Cardiac septum (tissue), 1 donor: ENCODE measurements around the gene LCN9. TPM values are rescaled to one million over a fixed set of nuclear protein-coding genes. Genes with fewer than 3 reads are reported as not detected.
"Not testable (repeated sequence)": the region's sequence is repeated elsewhere in the genome, so short reads cannot be mapped to it uniquely, and the experiment has no call there.

Experiments used
- DNase-seq: peaks from one replicate; pipeline ENCODE4 v3.0.0-alpha.2; 2020; ENCODE audit warnings: low spot score
- intact Hi-C: fragments of 100-400 bp; cut with DNase I; formaldehyde crosslinking; loops from one replicate; pipeline ENCODE4 v1.14.0; 2022
- total RNA-seq: library from RNA; stranded (reverse); fragmentation: NEBNext Ultra II Directional; extraction: Animal tissue kit (Norgen Biotek cat#: 25700); gene quantifications from one replicate; pipeline ENCODE4 v1.2.1, GENCODE V29; 2021
- donor health status: DM: no; HTN: no; CAD: no.

The LCN9 gene
- total RNA-seq, 1 donor from 2014 or later = not detected

DNA sequence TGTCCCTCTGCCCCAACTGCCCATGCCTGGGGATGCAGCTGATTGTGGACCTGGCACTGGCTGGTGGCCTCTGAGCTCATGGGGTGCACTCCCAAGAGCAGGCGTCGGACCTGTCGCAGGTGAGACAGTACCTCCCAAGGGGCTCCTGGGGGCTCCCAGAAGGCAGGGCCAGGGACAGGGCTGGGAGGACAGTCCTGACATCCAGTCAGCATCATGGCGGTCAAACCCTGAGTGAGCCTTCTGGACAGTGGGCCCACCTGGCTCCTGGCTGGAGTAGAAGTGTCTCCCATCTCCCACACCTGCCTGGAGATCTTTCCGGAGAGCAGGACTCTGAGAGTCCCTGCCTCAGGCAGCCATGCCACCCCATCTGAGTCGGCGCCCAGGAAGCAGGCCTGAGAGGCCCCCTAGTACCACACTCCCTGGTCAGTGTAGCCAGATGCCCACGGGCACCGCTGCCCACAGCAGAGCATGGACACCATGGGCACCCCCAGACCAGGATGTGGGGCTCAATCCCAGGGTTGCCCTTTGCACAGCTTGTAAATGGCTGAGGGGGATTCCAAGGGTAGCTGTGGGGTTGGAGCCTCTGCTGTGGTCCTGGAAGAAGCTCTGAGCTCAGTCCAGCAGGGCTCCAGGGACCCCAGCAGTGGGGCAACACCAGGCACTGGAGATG is 6.6 kb downstream of the LCN9 start:
- peak; percentile 64 for DNase-seq
- intact Hi-C loops = no loop called here

DNA sequence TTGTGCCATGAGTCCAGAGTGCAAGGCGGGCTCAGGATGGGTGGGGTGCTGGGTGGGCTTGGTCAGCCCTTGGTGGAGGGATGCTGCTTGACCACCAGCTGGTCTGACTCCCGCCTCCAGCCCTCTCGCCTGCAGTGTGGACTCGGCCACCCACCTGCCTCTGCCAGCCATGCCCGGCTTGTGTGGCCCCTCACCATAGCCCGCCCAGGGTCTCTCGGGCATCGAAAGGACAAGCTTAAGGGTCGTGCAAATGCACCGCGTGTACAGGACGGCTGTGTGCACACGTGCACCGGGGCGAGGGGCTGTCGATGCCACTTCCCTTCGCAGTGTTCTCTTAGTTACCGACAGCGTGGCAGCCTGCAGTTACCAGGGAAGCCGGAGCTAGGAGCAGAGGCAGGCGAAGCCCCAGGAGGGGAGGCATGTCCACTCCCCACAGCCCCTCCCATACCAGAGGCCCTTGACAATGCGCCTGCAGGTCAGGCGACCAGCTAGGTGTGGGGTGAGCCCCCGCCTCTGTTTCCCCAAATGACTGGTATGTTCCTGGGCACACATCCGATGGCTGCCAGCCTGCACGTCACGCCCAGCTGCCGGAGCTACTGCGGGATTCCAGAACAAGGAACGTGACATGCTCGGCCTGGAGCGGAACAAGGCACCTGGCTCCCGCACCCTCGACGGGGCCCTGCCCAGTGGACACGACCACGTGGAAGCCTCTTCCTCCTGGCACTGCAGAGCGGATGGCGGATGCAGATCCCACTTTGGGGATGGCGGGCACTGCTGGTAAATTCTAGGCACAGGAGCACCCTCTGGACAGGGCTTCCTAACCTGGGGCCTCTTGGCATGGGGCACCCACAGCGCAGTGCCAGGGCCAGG is 7.8 kb downstream of the LCN9 start:
- peak; percentile 71 for DNase-seq
- intact Hi-C loops = no loop called here

DNA sequence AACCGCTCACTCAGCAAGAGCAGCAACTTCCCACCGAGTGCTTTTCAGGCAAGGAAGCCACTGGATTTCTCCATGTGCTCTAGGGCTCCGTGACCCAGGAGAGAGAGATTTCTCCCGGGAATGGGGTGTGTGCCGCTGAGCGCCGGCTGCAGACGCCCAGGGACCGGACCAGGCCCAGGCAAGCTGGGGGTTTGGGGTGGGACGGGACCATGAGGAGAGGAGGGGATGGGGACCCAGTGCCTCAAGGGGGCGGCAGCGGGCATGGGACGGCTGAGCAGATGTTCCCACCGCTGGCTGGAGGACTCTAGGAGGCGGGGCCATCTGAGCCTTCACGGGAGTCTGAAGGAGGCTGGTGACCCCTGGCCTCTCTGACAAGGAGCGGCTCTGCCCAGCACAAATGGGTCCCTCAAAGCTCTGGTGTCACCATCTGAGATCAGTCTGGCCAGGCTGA is 8.5 kb downstream of the LCN9 start:
- DNase-seq = no peak
- intact Hi-C loops = no loop called here

DNA sequence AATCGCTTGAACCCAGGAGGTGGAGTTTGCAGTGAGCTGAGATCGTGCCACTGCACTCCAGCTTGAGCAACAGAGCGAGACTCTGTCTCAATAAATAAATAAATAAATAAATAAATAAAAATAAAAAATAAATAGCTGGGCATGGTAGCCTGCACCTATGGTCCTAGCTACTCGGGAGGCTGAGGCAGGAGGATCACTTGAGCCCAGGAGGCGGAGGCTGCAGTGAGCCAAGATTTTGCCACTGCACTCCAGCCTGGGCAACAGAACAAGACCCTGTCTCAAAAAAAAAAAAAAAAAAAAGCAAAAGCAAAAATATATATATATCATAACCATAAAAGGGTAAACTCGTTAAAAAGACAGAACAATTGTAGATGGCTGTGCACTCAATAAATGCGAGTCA is 9.7 kb downstream of the LCN9 start:
- DNase-seq, intact Hi-C loops: not testable (repeated sequence)

DNA sequence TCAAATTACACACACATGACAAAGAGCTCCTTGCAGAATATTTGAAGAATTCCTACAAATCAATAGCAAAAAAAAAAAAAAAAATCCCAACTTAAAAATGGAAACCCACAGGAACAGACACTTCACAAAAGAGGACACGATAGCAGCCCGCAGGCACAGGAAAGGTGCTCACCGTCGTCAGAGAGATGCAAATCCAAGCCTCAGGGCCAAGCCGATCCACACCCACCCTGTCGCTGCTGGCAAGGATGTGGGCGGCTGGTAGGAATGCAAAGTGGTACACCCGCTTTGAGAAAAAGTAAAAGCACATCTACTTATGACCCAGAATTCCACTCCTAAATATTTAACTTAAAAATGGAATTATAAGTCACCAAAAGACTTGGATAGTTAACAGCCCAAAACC is 10.8 kb downstream of the LCN9 start:
- DNase-seq = no peak
- intact Hi-C loops = no loop called here

DNA sequence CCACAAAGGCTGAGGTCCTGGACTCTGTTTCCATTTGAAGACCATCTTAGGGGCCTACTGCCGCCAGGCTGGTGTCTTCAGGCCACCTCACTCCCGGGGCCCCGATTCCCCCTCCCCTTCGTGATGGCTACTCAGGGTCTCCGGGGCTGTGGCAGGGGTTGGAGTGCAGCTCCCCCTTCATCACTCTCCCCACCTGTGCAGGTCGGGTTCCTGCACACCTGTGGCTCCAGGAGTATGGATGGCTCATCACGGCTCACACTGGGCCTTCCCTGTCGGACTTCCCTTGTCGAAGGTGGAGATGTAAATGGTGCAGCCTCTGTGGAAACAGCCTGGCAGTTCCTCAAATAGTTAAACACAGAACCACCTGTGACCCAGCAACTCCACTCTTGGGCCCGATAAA is 11.9 kb downstream of the LCN9 start:
- intact Hi-C loops = no loop called here
- DNase-seq = no peak

DNA sequence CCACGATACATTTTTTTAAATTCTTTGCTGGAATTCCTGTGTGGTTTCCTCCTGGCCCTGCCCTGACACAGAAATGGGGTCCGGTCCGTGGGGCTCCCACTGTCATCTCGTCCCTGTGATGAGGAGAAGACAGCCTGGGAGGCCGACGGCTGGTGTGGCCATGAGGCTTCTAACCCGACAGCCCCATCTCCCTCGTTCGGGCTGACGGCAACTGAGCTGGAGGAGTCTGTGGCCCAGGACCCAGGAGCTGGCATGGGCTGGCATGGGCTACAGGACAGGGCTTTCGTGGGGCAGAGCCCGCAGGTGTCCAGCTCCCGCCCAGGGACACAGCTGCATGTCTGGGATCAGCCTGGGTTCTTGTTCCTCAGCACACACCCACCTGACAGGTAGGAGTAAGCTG is 13.8 kb downstream of the LCN9 start:
- intact Hi-C loops = no loop called here
- no peak for DNase-seq

DNA sequence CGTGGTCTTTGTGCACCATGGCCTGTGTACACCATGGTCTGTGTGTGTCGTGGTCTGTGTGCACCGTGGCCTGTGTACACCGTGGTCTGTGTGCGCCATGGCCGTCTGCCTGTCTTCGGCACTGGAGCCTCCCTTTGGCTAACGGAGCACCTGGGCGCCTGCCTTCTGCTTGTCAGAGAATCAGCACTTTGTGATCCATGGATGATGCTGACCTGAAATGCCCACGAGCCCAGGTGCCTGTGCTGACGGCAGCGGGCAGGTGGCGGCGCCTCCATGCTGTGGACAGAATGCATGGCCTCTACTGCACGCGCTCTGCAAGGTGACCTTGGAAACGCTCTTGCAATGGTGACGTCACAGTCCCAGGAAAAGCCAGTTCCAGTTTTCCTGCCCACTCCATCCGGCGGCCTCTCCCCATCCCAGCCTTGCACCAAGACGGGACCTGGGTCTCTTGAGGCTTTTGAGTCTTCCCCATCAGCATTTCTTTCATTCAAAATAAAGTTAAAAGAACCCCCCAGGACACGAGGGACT is 14.6 kb downstream of the LCN9 start:
- intact Hi-C loops = no loop called here
- DNase-seq = no peak

DNA sequence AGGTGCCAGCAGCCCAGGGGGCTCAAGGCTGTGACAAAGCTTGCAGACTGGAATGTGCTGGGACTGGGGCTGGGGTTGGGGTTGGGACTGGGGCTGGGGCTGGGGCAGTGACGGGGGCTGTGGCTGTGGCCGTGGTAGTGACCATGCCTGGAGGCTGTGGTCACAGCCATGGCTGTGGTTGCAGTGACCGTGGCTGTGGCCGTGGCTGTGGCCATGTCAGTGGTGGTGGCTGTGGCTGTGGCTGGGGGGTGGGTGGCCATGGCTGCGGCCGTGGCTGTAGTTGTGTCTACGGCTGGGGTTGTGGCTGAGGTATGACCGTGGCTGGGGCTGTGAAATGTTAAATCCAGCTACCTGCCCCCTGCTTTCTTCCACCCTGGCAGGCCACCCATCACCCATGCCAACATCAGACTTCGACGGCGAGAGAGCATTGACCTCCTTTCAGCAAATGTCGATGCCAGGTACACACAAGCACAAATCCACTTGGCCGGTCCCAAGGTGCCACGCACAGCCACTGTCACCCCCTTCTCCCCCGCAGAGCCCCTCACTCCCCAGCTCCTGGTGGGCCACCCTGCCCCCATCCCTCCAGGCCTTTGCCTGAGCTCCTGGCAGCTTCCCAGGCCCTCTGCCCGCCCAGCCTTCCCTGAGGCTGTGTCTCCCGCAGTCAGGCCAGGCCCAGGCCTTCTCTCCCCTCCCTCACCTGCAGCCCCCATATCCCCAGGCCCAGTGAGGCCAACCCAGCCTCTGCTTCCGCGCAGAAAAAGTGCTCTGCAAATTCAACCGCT is 15.3 kb downstream of the LCN9 start:
- intact Hi-C loops = no loop called here
- DNase-seq = no peak

DNA sequence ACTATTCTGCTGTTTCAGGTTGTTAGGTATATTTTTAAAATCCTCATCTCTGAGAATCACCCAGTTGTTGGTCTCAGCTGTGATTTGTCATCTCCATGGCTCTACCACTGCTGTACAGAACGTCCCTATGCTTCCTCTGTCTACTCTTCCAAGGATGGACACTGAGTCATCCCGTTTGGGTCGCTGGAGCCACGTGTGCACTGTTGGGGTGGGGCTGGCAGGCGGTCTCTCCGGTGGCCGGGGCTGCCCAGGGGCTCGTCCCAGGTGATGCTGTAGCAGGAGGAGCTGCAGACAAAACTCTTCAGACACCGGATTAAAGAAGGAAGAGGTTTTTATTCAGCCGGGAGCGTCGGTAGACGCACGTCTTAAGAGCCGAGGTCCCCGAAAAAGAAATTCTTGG is 16.9 kb downstream of the LCN9 start:
- DNase-seq = no peak
- intact Hi-C loops = no loop called here

DNA sequence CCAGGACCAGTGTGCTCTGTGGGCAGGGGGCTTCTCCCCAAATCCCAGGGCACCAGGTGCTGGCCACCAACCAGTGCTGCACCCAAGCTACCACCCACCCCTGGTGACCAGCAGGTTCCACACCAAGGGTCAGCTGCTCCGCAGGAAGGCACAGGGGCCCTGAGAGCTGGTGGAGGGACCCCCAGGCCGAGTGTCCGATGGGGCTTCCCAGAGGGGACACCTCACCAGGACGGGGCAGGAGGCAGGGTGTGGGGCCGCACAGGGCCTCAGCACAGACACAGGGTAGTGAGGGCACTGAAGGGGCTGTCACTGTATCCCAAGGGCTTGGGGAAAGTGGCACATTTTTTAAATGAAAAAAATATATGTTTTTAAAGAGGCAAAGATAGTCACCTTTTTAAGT is 18.1 kb downstream of the LCN9 start:
- DNase-seq = no peak
- intact Hi-C loops = no loop called here

DNA sequence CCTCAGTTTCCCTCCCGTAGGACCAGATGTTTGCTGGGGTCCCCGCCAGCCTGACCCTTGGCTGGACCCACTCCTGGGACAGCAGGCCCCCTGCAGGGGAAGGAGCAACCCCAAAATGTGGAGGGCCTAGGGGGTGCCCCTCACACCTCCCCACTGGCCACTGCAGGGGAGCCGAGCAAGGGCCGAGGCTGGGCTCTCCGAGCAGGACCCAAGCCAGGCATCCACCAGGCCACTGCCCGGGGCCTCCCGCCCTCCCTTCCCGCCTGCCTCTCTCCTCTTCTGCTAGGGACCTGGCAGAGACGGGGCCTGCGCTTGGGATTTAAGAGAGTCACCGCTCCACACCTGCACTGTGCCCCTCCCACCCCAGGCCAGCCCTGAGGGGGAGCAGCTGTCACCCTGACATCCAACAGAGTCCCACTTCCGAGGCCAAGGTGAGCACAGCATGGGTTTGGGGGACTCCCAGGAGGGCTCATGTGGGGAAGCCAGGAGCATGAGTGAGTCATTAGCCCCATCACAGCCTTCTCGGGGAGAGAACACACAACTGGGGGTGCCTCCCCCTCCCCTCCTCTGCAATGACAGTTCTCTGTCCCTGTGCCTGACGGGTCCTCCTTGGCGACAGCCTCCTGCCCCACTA is 20.4 kb downstream of the LCN9 start:
- intact Hi-C loops = no loop called here
- DNase-seq = no peak

DNA sequence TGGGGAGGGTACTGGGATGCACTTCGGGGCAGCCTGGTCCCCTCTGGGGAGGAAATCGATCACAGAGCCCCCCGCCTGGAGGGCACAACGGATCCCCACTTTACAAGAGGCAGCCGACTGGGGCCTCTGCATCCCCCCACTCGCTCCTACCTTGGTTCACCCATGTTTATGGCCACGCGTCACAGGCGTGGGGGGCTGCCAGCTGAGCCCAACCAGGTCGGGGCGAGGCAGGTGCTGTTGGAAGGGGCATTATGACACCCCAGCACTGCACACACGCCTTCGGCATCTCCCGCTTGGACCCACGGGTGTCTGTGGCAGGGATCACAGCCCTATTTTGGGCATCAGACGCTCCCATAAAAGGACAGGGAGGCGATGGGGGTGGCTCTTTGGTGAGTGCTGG is 21.6 kb downstream of the LCN9 start:
- intact Hi-C loops = no loop called here
- no peak for DNase-seq

DNA sequence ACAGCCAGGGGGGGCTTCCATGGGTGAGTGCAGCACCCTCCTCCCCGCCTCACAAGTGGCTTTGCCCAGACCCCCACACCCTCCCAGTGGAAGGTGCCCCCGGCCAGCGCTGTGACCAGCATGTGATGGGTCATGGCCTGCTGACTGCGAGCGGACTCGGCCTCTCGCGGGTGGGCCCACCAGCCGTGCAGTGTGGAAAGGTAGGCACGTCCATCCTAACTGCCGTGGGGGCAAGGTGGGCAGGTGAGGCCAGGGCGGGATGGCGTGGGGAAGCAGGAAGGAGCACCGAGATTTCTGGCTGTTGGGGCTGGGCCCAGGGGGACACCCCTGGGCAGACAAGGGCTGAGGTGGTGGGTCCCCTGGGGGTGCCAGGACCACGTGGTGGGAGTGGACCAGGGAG is 24.1 kb downstream of the LCN9 start:
- no peak for DNase-seq
- intact Hi-C loops = no loop called here

DNA sequence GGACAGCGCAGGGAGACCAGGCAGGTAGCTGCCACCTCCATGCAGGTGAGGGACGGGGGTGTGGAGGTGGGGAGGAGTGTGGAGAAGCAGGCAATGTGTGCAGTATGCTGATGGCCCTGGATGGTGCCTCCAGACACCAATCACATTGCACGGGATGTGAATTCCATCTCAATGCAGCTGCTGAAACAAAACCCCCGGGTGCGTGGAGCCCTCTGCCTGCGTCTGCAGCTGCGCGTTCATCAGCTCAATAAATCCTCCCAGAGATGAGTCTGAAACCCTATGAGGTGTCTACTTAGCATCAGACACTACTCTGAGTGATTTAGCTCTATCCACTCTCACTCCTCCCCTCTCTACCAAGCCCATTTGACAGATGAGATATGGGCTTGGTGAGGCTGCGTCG is 25.9 kb downstream of the LCN9 start:
- no peak for DNase-seq
- intact Hi-C loops = no loop called here

DNA sequence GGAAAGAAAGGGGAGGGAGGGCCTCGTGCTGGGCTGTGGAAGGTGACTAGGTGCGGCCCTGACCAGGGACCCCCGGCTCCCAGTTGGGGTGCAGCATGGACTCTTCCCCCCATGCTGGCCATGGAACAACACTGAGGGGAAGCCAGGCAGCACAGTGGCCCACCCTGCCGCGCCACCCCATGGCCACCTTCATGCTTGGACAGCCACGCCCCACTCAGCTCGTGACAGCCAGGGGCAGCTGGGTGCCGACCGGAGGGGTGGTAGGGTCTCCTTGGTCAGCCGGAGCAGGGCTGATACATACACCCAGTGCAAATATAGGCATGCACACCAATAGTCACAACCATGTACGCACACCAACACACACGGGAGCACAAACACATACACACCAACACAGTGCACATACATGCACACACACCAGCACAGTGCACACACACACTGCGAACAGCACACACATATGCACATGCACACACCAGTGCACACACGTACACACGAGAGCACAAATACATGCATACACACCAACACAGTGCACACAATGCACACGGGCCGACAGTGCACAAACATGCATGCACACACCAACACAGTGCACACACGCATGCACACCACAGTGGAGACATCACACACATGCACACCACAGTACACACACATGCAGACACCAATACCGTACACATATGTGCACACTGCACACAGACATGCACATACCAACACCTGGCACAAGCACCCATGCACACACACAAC is 27.9 kb downstream of the LCN9 start:
- DNase-seq = no peak
- intact Hi-C loops = no loop called here

DNA sequence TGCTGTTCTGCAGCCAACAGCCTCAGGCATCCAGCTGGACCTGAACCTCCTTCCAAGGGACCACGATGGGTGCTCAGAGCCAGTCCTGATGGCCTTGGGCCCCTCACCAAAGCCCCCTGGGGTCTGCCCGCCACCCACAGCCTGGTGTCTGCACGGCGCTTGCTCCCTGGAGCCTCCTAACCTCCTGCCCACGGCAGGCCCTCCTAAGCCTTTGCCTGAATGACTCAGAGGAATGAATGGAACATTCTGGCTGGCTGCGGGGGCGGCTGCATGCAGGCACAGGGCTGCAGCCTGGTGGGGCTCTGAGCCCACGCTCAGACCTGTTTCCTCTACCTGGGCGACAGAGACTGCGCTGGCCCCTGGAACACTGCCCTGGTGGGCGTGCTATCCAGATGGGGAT is 29.3 kb downstream of the LCN9 start:
- intact Hi-C loops = no loop called here
- no peak for DNase-seq

DNA sequence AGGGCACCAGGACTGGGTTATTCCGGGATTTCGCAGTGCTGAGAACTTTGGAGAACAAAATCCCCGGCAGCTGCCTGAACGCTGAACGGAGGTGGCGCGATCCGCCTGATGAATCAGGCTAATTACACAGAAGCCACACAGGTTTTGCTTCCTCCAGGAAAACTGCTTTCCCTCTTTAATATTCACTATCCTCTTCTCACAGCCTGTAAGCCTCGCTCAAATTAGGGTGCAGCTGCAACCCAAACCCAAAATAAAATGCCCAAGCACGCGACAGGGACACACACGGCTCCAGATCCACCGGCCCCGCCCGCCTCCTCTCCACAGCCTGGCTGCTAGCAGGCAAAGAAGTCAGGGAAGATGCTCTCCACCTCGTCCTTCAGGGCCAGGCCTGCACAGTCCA is 30.2 kb downstream of the LCN9 start:
- intact Hi-C loops = no loop called here

DNA sequence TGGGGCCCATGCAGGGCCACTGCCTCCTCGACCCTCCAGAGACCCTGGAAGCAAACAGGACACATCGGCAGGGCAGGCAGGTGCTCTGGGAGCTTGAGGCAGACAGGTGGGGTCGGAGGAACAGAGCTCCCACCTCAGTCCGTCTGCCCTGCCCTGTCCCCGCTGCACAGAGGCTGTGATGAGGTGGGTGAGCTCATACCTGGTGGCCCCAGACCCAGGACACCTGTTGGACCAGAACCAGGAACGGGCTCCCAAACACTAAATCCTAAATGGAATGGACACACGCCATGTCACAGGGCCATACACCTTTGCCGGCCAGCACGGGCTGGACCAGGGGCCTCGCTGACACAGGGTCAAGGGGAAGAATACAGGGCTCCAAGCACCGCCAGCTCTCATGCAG is 30.7 kb downstream of the LCN9 start:
- intact Hi-C loops = no loop called here
- no peak for DNase-seq

More for the DNA sequence above, 30.2 kb downstream of the LCN9 start:
- DNase-seq = no peak
